ENCODE data around the gene SLC28A1.

DNA sequence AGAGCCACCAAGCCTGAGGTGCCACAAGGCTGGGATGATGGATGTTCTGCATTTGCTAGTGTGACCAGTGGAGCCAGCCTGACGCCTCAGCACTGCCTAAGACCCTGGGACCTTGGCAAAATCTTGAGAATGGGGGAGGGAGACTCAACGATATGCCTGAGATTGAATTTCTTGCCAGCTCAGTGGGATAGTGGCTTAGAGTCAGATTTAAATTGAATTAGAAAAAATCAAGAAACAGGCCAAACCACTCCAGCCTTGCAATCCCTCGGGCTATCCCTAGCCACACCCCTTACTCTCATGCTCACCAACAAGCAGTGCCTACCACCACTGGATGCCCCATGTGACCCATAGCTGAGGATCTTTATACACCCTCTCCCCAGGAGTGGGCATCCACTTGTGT, 78.5 kb downstream of the SLC28A1 start:
- TF ChIP-seq, protein P1, sequence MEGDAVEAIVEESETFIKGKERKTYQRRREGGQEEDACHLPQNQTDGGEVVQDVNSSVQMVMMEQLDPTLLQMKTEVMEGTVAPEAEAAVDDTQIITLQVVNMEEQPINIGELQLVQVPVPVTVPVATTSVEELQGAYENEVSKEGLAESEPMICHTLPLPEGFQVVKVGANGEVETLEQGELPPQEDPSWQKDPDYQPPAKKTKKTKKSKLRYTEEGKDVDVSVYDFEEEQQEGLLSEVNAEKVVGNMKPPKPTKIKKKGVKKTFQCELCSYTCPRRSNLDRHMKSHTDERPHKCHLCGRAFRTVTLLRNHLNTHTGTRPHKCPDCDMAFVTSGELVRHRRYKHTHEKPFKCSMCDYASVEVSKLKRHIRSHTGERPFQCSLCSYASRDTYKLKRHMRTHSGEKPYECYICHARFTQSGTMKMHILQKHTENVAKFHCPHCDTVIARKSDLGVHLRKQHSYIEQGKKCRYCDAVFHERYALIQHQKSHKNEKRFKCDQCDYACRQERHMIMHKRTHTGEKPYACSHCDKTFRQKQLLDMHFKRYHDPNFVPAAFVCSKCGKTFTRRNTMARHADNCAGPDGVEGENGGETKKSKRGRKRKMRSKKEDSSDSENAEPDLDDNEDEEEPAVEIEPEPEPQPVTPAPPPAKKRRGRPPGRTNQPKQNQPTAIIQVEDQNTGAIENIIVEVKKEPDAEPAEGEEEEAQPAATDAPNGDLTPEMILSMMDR (conservative IDR thresholded peaks at IDR 0.05; ENCODE audit: low read length): no peak
- no peak for TF ChIP-seq EZH2phosphoT487 (IDR thresholded peaks at IDR 0.05; ENCODE audit: borderline replicate concordance, low read depth, low read length)

Measured in OCI-LY7 (cell line).